Heart left ventricle (tissue), 16 donors: ENCODE data around the gene GALT. TPM values are rescaled to one million over a fixed set of nuclear protein-coding genes. Genes with fewer than 3 reads are reported as not detected.
A peak's percentile ranks its signal among the peaks of the same experiment; 100 is the strongest.

Source experiments
- ATAC-seq, 4 donors: fragments of 200-7000 bp; cut with Tn5 transposase; one replicate each; pipeline ENCODE4 v1.9.1; 2020 to 2022; ENCODE audit warnings: moderate library complexity in 4 of 4, mild to moderate bottlenecking in 3 of 4, moderate number of reproducible peaks in 1 of 4
- DNase-seq, 5 donors: peaks; one replicate each; pipeline ENCODE4 v3.0.0-alpha.2; 2020
- H3K27ac ChIP-seq, 12 donors: fragments of 200-600 bp; sonication (generic) in 4 of 12; one replicate each; pipeline versions ENCODE4 v1.5.0 to v1.8.0; 2016 to 2022; ENCODE audit warnings: mild to moderate bottlenecking in 2 of 12
- H3K27me3 ChIP-seq, 9 donors: fragments of 200-600 bp; sonication (generic) in 2 of 9; one replicate each; pipeline versions ENCODE4 v1.5.1 to v1.8.0; 2016 to 2022; ENCODE audit warnings: mild to moderate bottlenecking in 3 of 9
- H3K36me3 ChIP-seq, 9 donors: fragments of 200-600 bp; sonication (generic) in 2 of 9; one replicate each; pipeline versions ENCODE4 v1.5.0 to v1.8.0; 2018 to 2022; ENCODE audit warnings: mild to moderate bottlenecking in 2 of 9
- H3K4me1 ChIP-seq, 12 donors: fragments of 200-600 bp; sonication (generic) in 4 of 12; one replicate each; pipeline versions ENCODE4 v1.5.0 to v1.8.0; 2016 to 2022; ENCODE audit warnings: mild to moderate bottlenecking in 3 of 12
- H3K4me3 ChIP-seq, 12 donors: fragments of 200-600 bp; sonication (generic) in 4 of 12; one replicate each; pipeline versions ENCODE4 v1.5.0 to v1.8.0; 2017 to 2022; ENCODE audit warnings: mild to moderate bottlenecking in 9 of 12, moderate library complexity in 4 of 12
- H3K9me3 ChIP-seq, 12 donors: fragments of 200-600 bp; sonication (generic) in 4 of 12; one replicate each; pipeline versions ENCODE4 v1.5.0 to v1.8.0; 2016 to 2022; ENCODE audit warnings: mild to moderate bottlenecking in 1 of 12
- POLR2A ChIP-seq, 2 donors: fragments of 450-650 bp; IDR thresholded peaks; one replicate each; pipeline ENCODE4 v1.6.1; 2017; ENCODE audit warnings: antibody characterized with exemption in 2 of 2, mild to moderate bottlenecking in 2 of 2, moderate library complexity in 2 of 2
- WGBS, 4 donors: extraction: QIAGEN DNeasy Blood & Tissue Kit in 2 of 4; methylation state at CpG; one replicate each; pipeline versions ENCODE4 v1.1.5 to v1.1.7; 2013 to 2018; 5-methylcytosine and 5-hydroxymethylcytosine counted together
- intact Hi-C, 10 donors: fragments of 100-400 bp; cut with DNase I; formaldehyde crosslinking; loops; one replicate each; pipeline versions ENCODE4 v1.11.1 to v1.14.2; 2022
- long read RNA-seq, 3 donors: library from polyadenylated mRNA; unstranded; transcript quantifications; one replicate each; pipeline ENCODE4 v2.0.0, GENCODE V29; 2020 to 2021
- polyA plus RNA-seq, 2 donors: library from polyadenylated mRNA; stranded (reverse); fragments of 200-250 nt; gene quantifications; one replicate each; pipeline ENCODE4 v1.2.3, GENCODE V29; 2013
- total RNA-seq, 9 donors: library from RNA; depleted of rRNA in 2 of 9; stranded (reverse); fragments of >200 nt in 2 of 9; fragmentation: NEBNext Ultra II Directional in 3 of 9; extraction: Animal tissue kit (Norgen Biotek cat#: 25700) in 3 of 9; gene quantifications; one replicate each; pipeline versions ENCODE4 v1.1.0 to v1.2.4, GENCODE V29; 2016 to 2023
- TF ChIP-seq, protein P1 (sequence below), 12 donors: fragments of 200-600 bp; sonication (generic) in 4 of 12; IDR thresholded peaks; one replicate each; pipeline versions ENCODE4 v1.5.0 to v1.8.0; 2018 to 2022; ENCODE audit warnings: antibody characterized with exemption in 12 of 12, mild to moderate bottlenecking in 5 of 12
- donor health status: ischemic (EF 13 %, LVEDD 7.1; RV severe dilation, severe dysfunction).
- donor health status: healthy with polysubstance abuse.
- donor health status: DM: no; HTN: yes; CAD: no.
- donor health status: DM: no; HTN: no; CAD: no.
- donor health status: ischemic (EF 25% LVEDD 6.9; RV normal size, moderate dysfunction).
- donor health status: ischemic (EF 25% LVEDD 5.7; RV mildly dilated, moderate dysfunction).
- donor health status: healthy.
- donor health status: DM: yes; HTN: yes; CAD: no.
- donor health status: ischemic (EF 35%, LVEDD 5.7; RV mildly dilated, moderate dysfunction).
- donor health status: nonischemic (EF 11% LVEDD 7.7; RV severe dilation, severe dysfunction).
- donor health status: DM: yes; HTN: yes; CAD: no.
- donor health status: PGD.
- donor health status: ischemic (EF 29% LVEDD 5.4; RV normal size, mild dysfunction).
- donor health status: nonischemic (EF 23%, LVEDD 6.1; RV moderate dilation, normal function).

The GALT gene
- total RNA-seq (10 to 100 TPM; 33.2 to 67.9 (median 41.2) TPM), polyA plus RNA-seq (10 to 100 TPM; 16.8 to 44.5 TPM)
- long read RNA-seq, donor 1, transcript GALT-201 (11 exons, 1,768 nt) = major isoform, 12 of 81 reads
- long read RNA-seq, donor 1, partial matches to known transcripts = 41 of 81 reads
- long read RNA-seq, donor 1, other reads (novel, unspliced or antisense) = 25 of 81 reads
- long read RNA-seq, donor 2, transcript GALT-201 (11 exons, 1,768 nt) = major isoform, 40 of 97 reads
- long read RNA-seq, donor 2, partial matches to known transcripts = 15 of 97 reads
- long read RNA-seq, donor 2, other reads (novel, unspliced or antisense) = 42 of 97 reads
- long read RNA-seq, donor 3, partial matches to known transcripts = 3 of 16 reads
- long read RNA-seq, donor 3, other reads (novel, unspliced or antisense) = 8 of 16 reads

DNA sequence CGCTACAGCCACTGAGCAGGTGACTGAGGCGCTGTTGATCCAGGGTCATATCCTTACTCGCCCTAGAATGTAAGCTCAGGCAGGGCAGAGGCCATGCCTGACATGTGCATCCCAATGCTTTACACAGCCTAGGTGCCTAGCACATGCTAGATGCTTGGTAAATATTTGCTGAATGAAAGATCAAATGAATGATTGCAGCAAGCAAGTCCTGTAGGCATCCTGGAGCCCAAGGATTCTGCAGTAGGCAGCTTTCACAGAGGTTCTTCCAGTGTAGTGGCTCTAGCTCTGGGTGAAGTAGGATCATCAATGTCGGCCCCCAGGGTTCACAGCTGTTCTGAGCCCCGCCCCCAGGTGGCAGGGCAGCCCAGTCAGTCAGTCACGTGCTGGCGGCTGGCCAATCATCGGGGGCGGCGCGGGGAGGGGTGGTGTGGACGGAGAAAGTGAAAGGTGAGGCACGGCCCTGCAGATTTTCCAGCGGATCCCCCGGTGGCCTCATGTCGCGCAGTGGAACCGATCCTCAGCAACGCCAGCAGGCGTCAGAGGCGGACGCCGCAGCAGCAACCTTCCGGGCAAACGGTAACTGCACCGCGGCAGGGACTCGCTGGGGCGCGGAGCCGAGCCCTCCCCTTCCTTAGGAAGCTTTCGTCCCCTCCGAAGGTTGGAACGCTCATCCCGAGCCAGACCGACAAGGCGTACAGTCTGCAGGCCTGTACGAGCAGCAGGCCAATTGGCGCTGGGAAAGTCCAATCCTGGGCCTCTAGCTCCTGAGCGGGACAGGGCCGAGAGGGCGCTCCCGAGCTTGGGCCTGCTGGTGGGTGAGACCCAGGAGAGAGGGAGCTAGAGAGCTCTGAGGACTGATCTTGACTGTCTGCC, at the start of gene GALT:
TSS of gene GALT (plus strand) at position 465 of the 873 bp plus-strand sequence. CDS start at position 495, 30 bp downstream.
- ATAC-seq = peak; percentile 79 to 89 (median 86)
- H3K27me3 ChIP-seq = no peaks in the 10 kb centered on the region
- intact Hi-C loops = no loop called here
- peak within 1 kb of the TSS; percentile 54 to 96 (median 93) for H3K27ac ChIP-seq
- H3K9me3 ChIP-seq = no peaks in the 10 kb centered on the region
- H3K4me3 ChIP-seq = peak within 1 kb of the TSS; percentile 38 to 96 (median 80)
- H3K36me3 ChIP-seq = peaks cover 0 to 29% (median 21%) of the 10 kb centered on the region in 9 donors
- TF ChIP-seq, protein P1, sequence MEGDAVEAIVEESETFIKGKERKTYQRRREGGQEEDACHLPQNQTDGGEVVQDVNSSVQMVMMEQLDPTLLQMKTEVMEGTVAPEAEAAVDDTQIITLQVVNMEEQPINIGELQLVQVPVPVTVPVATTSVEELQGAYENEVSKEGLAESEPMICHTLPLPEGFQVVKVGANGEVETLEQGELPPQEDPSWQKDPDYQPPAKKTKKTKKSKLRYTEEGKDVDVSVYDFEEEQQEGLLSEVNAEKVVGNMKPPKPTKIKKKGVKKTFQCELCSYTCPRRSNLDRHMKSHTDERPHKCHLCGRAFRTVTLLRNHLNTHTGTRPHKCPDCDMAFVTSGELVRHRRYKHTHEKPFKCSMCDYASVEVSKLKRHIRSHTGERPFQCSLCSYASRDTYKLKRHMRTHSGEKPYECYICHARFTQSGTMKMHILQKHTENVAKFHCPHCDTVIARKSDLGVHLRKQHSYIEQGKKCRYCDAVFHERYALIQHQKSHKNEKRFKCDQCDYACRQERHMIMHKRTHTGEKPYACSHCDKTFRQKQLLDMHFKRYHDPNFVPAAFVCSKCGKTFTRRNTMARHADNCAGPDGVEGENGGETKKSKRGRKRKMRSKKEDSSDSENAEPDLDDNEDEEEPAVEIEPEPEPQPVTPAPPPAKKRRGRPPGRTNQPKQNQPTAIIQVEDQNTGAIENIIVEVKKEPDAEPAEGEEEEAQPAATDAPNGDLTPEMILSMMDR (IDR thresholded peaks at IDR 0.05) = peak; percentile 13 to 57 (median 36)
- peak in 1 of 2 donors; percentile 72 for TF ChIP-seq POLR2A (IDR thresholded peaks at IDR 0.05)
- H3K4me1 ChIP-seq = peaks cover 0 to 37% (median 29%) of the 10 kb centered on the region in 12 donors
- peak; percentile 93 to 99 (median 96) for DNase-seq
- WGBS, 4 donors = 5 to 10% (median 6%) methylated on average over 21 to 43 of the region's 43 CpGs

DNA sequence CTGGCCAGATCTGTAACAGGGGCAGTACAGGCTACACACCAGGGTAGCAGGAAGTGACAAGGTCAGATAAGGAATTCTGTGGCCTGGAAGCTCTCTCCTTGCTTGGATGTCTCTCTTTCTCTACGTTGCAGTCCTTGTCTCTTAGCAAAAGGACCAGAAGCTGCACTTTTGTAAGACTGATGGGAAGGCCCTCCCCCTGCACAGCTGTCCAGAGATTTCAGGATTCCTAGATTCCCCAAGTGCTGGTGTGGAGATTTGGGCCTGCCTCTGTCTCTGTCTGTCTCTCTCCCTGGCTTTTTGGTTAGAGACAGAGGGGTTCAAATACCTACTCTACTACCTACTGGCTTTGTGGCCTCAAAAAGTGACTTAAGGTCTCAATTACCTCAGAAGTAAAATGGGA, 46.9 kb upstream of the GALT start:
- 22 to 43% (median 26%) methylated on average over 1 of the region's 1 CpG for whole genome bisulfite sequencing, 4 donors
- Histone ChIP-seq H3K4me3 (no peak overlapping the region), H3K27ac (no peak overlapping the region), H3K27me3 (peaks cover 0 to 2% (median 0%) of the 10 kb centered on the region in 9 donors), H3K36me3 (no peaks in the 10 kb centered on the region), H3K9me3 (no peaks in the 10 kb centered on the region), H3K4me1 (peaks cover 0 to 5% (median 0%) of the 10 kb centered on the region in 12 donors)
- ATAC-seq = no peak
- intact Hi-C loops = loop anchor here in 5 of 10 donors (5.0 to 10.0 kb wide), 5 partner anchors 95 to 265 kb away; no protein-coding TSS in a partner anchor
- DNase-seq = no peak
- TF ChIP-seq, protein P1 (IDR thresholded peaks at IDR 0.05) = no peak

- intact Hi-C loops = loop anchor here in 4 of 10 donors (5.0 to 10.0 kb wide), 2 partner anchors 166 to 269 kb away; no protein-coding TSS in a partner anchor
- ATAC-seq (no peak), DNase-seq (no peak)
- Histone ChIP-seq H3K27ac (no peak overlapping the region), H3K4me3 (no peak overlapping the region), H3K4me1 (peaks cover 0 to 5% (median 0%) of the 10 kb centered on the region in 12 donors), H3K27me3 (no peaks in the 10 kb centered on the region), H3K9me3 (no peaks in the 10 kb centered on the region), H3K36me3 (no peaks in the 10 kb centered on the region)
- 20 to 67% (median 36%) methylated on average over 1 of the region's 1 CpG for WGBS, 4 donors
- no peak for TF ChIP-seq POLR2A (IDR thresholded peaks at IDR 0.05)
- TF ChIP-seq, protein P1 (IDR thresholded peaks at IDR 0.05) = no peak
These were observed 45.6 kb upstream of the GALT start for GRCh38 chr9:34600908-34601307.
